Ovary (tissue), 3 donors: Measurements from ENCODE around the gene SLC5A5.

ENCODE experiments used
- CTCF ChIP-seq, 3 donors: fragments of 450-650 bp in 2 of 3; fragments of 200-600 bp in 1 of 3; IDR thresholded peaks; one replicate each; pipeline versions ENCODE4 v1.5.1 to v1.8.0; 2016 to 2022; ENCODE audit warnings: antibody characterized with exemption in 3 of 3, mild to moderate bottlenecking in 1 of 3
- EP300 ChIP-seq: sonication (generic); formaldehyde crosslinking; IDR thresholded peaks from one replicate; pipeline ENCODE4 v1.6.1; 2017; ENCODE audit warnings: antibody characterized with exemption
- POLR2A ChIP-seq: fragments of 450-650 bp; IDR thresholded peaks from one replicate; pipeline ENCODE4 v1.6.1; 2017; ENCODE audit warnings: antibody characterized with exemption, mild to moderate bottlenecking, moderate library complexity
- donor health status: DM: no; HTN: no; CAD: no.

- no peak for TF ChIP-seq CTCF (IDR thresholded peaks at IDR 0.05)
- TF ChIP-seq POLR2A: no peak
- no peak for TF ChIP-seq EP300
These were observed 31.0 kb downstream of the SLC5A5 start for GRCh38 chr19:17902701-17903100.
